Esophagus muscularis mucosa (tissue), 4 donors: ENCODE results near the gene RNF130. TPM values are rescaled to one million over a fixed set of nuclear protein-coding genes. Genes with fewer than 3 reads are reported as not detected.

Experiments used
- DNase-seq: peaks from one replicate; pipeline ENCODE4 v3.0.0-alpha.2; 2017; ENCODE audit errors: extremely low spot score
- H3K27ac ChIP-seq, 4 donors: fragments of 200-600 bp; sonication (generic); replicated peaks in 1 of 4; 1 replicate in 3 of 4; 2 replicates in 1 of 4; pipeline ENCODE4 v1.5.1; 2016 to 2019; ENCODE audit warnings: mild to moderate bottlenecking in 1 of 4
- H3K27me3 ChIP-seq, 4 donors: fragments of 200-600 bp; sonication (generic); one replicate each; pipeline versions ENCODE4 v1.5.1 to v1.6.0; 2016 to 2019
- H3K36me3 ChIP-seq, 4 donors: fragments of 200-600 bp; sonication (generic); one replicate each; pipeline ENCODE4 v1.5.1; 2016 to 2019
- H3K4me1 ChIP-seq, 4 donors: fragments of 200-600 bp; sonication (generic); one replicate each; pipeline ENCODE4 v1.5.1; 2016 to 2019
- H3K4me3 ChIP-seq, 4 donors: fragments of 200-600 bp; sonication (generic); 1 replicate in 2 of 4; 2 replicates in 2 of 4; pipeline ENCODE4 v1.5.1; 2016 to 2019; ENCODE audit warnings: mild to moderate bottlenecking in 4 of 4, moderate library complexity in 1 of 4
- H3K9me3 ChIP-seq, 4 donors: fragments of 200-600 bp; sonication (generic); 1 replicate in 3 of 4; 2 replicates in 1 of 4; pipeline ENCODE4 v1.5.1; 2016 to 2019
- CTCF ChIP-seq, 3 experiments: fragments of 200-600 bp in 2 of 3; fragments of 450-650 bp in 1 of 3; sonication (generic) in 2 of 3; IDR thresholded peaks; one replicate each; pipeline ENCODE4 v1.5.1; 2017 to 2019; ENCODE audit warnings: antibody characterized with exemption in 3 of 3, mild to moderate bottlenecking in 2 of 3, moderate library complexity in 1 of 3
- EP300 ChIP-seq: sonication (generic); formaldehyde crosslinking; IDR thresholded peaks from one replicate; pipeline ENCODE4 v1.6.1; 2017; ENCODE audit warnings: antibody characterized with exemption
- POLR2A ChIP-seq: fragments of 450-650 bp; IDR thresholded peaks from one replicate; pipeline ENCODE4 v1.6.1; 2017; ENCODE audit warnings: antibody characterized with exemption, moderate library complexity, mild to moderate bottlenecking, low read depth
- POLR2AphosphoS5 ChIP-seq, 2 donors: sonication (generic); formaldehyde crosslinking; IDR thresholded peaks; one replicate each; pipeline ENCODE4 v1.6.1; 2017; ENCODE audit warnings: antibody characterized with exemption in 2 of 2
- WGBS: methylation state at CpG from one replicate; pipeline ENCODE4 v1.1.5; 2018; 5-methylcytosine and 5-hydroxymethylcytosine counted together
- intact Hi-C: fragments of 100-400 bp; cut with DNase I; formaldehyde crosslinking; loops from one replicate; pipeline ENCODE4 v1.15.1; 2023
- total RNA-seq, 4 donors: library from RNA; depleted of rRNA; stranded (reverse); fragments of >200 nt; gene quantifications; one replicate each; pipeline versions ENCODE4 v1.1.0 to v1.2.1, GENCODE V29; 2016

RNF130 gene
- total RNA-seq, 4 donors from 2014 or later = 98.4 to 136 (median 108) TPM

- TF ChIP-seq POLR2AphosphoS5 (IDR thresholded peaks at IDR 0.05) (no peak), POLR2A (no peak), EP300 (no peak), CTCF (IDR thresholded peaks at IDR 0.05) (no peak)
- DNase-seq = peak; percentile 70
- Histone ChIP-seq H3K4me3 (no peak overlapping the region), H3K27me3 (no peaks in the 10 kb centered on the region), H3K27ac (no peak overlapping the region), H3K36me3 (no peaks in the 10 kb centered on the region), H3K9me3 (no peaks in the 10 kb centered on the region), H3K4me1 (no peaks in the 10 kb centered on the region)
- WGBS = 82% methylated on average over 18 of the region's 20 CpGs
- intact Hi-C loops = no loop called here
Measured at GRCh38 chr5:179919487-179920060, 152.0 kb downstream of the RNF130 start.

GRCh38 chr5:179918742-179919486 is 152.6 kb downstream of the RNF130 start:
- WGBS = 84% methylated on average over 16 of the region's 19 CpGs
- peak; percentile 55 for DNase-seq
- intact Hi-C loops = no loop called here
- TF ChIP-seq POLR2AphosphoS5 (IDR thresholded peaks at IDR 0.05) (no peak), EP300 (no peak), CTCF (IDR thresholded peaks at IDR 0.05) (no peak), POLR2A (no peak)
- H3K4me3 ChIP-seq = no peak overlapping the region
- no peaks in the 10 kb centered on the region for H3K36me3 ChIP-seq
- no peaks in the 10 kb centered on the region for H3K27me3 ChIP-seq
- H3K27ac ChIP-seq = no peak overlapping the region
- H3K9me3 ChIP-seq = no peaks in the 10 kb centered on the region
- H3K4me1 ChIP-seq = no peaks in the 10 kb centered on the region

GRCh38 chr5:179916523-179916922 is 155.0 kb downstream of the RNF130 start:
- Histone ChIP-seq H3K27ac (no peak overlapping the region), H3K27me3 (no peaks in the 10 kb centered on the region), H3K9me3 (no peaks in the 10 kb centered on the region), H3K36me3 (no peaks in the 10 kb centered on the region), H3K4me1 (no peaks in the 10 kb centered on the region), H3K4me3 (no peak overlapping the region)
- TF ChIP-seq EP300 = no peak
- TF ChIP-seq POLR2A = no peak
- no peak for TF ChIP-seq CTCF (IDR thresholded peaks at IDR 0.05)
- no peak for TF ChIP-seq POLR2AphosphoS5 (IDR thresholded peaks at IDR 0.05)
- WGBS = 75% methylated on average over 4 of the region's 6 CpGs
- no peak for DNase-seq
- intact Hi-C loops = no loop called here

- DNase-seq = no peak
- Histone ChIP-seq H3K4me1 (no peaks in the 10 kb centered on the region), H3K9me3 (no peaks in the 10 kb centered on the region), H3K27ac (no peak overlapping the region), H3K27me3 (no peaks in the 10 kb centered on the region), H3K4me3 (no peak overlapping the region), H3K36me3 (no peaks in the 10 kb centered on the region)
- TF ChIP-seq POLR2AphosphoS5 (IDR thresholded peaks at IDR 0.05) (no peak), CTCF (IDR thresholded peaks at IDR 0.05) (no peak), POLR2A (no peak), EP300 (no peak)
- WGBS = 90% methylated on average over 10 of the region's 10 CpGs
- intact Hi-C loops = no loop called here
Measured at GRCh38 chr5:179915406-179915935, 156.1 kb downstream of the RNF130 start.
